ENCODE data around the gene GPR89B. TPM values are rescaled to one million over a fixed set of nuclear protein-coding genes. Genes with fewer than 3 reads are reported as not detected.

The GPR89B gene
- polyA plus RNA-seq, 2 donors, result 7.6 to 9.7 TPM

Other genes starting within 250 kb of the GPR89B start
- 1 to 10 TPM in 1 of 2 donors, under 1 TPM in 1; 0.37 to 1.4 TPM for gene GJA5, start 167.8 kb upstream of the GPR89B start, polyA plus RNA-seq
- not detected for gene GJA8, start 25.6 kb upstream of the GPR89B start, polyA plus RNA-seq
- gene NBPF11, start 223.9 kb downstream of the GPR89B start, polyA plus RNA-seq, result 1 to 10 TPM; 3.1 to 6.5 TPM

Data from esophagus (tissue), 2 donors.